Measurements from ENCODE around the gene PRDM5.
"Not testable (repeated sequence)": the region's sequence is repeated elsewhere in the genome, so short reads cannot be mapped to it uniquely, and the experiment has no call there.

The PRDM5 gene

DNA sequence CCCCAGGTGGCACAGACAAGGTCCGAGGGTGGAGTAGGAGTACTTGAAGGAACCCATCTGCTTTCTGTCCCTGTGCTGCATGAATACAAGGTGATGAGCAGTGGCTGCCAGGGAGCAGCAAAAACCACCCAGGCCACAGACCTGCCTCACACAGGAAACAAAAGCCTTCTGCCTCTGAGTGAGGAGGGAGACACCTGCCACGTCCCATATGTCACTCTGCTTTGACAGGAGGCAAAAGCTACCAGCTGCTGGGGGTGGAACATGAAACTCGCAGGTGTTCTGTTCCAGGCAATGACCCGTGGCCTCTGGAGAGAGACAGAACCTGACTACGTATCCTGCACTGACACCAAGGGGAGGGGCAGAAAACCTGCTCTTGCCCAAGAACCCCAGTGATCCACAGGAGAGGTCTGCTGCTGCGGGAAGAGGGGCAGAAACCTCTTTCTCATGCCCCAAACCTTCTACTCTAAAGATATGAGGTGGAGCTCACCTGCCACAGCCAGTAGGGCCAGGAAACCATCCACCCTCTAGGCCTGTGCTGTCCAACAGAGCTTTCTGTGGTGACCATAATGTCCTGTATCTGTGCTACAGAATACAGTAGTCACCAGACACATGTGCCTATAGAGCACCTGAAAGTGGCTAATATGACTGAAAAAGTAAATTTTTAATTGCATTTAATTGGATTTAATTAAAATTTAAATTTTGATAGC is 172.9 kb downstream of the PRDM5 start:
- no peaks in the 10 kb centered on the region for H3K4me1 Mint-ChIP-seq
- no peak overlapping the region for H3K4me3 Mint-ChIP-seq
- no peak overlapping the region for H3K27ac Mint-ChIP-seq
- peaks cover 45% of the 10 kb centered on the region for H3K36me3 Mint-ChIP-seq (ENCODE audit: low read depth)
- H3K9me3 Mint-ChIP-seq = peaks cover 27% of the 10 kb centered on the region
- TF ChIP-seq CTCF (IDR thresholded peaks at IDR 0.05; ENCODE audit: unreplicated experiment in 3 of 3) = no peak
- no peaks in the 10 kb centered on the region for H3K27me3 Mint-ChIP-seq (ENCODE audit: low read depth)

- not testable (repeated sequence) for H3K4me3 Mint-ChIP-seq; H3K9me3 Mint-ChIP-seq; H3K4me1 Mint-ChIP-seq; H3K27me3 Mint-ChIP-seq (ENCODE audit: low read depth); H3K27ac Mint-ChIP-seq
- H3K36me3 Mint-ChIP-seq (ENCODE audit: low read depth) = peaks cover 16% of the 10 kb centered on the region
These were observed 180.9 kb downstream of the PRDM5 start for GRCh38 chr4:120741636-120742035.

GRCh38 chr4:120736312-120736711 is 186.2 kb downstream of the PRDM5 start:
- TF ChIP-seq CTCF (IDR thresholded peaks at IDR 0.05; ENCODE audit: unreplicated experiment in 3 of 3) = no peak
- Mint-ChIP-seq H3K27me3 (ENCODE audit: low read depth) (no peaks in the 10 kb centered on the region), H3K27ac (no peak overlapping the region), H3K4me1 (no peaks in the 10 kb centered on the region), H3K36me3 (ENCODE audit: low read depth) (peaks cover 3% of the 10 kb centered on the region), H3K4me3 (no peak overlapping the region), H3K9me3 (no peaks in the 10 kb centered on the region)

DNA sequence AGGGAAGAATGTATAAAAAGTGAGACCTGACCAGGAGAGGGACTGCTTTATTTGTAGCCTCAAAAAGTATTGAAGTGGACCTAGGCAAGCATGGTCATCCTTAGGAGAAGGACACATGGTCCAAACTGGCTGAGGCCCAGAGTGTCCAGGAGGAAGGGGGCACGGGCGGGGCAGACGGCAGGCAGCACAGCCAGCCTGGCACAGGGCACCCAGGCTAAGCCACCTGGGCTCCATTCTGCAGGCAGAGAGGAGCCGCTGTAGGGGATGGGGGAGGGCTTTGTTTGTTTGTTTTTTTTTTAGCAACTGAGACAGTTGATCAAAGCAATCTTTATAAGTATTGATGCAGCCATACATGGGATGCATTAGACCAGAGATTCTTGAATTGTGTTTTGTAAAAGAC is 188.6 kb downstream of the PRDM5 start:
- no peak overlapping the region for H3K4me3 Mint-ChIP-seq
- no peak for TF ChIP-seq CTCF (IDR thresholded peaks at IDR 0.05; ENCODE audit: unreplicated experiment in 3 of 3)
- H3K9me3 Mint-ChIP-seq = no peaks in the 10 kb centered on the region
- no peaks in the 10 kb centered on the region for H3K4me1 Mint-ChIP-seq
- H3K36me3 Mint-ChIP-seq (ENCODE audit: low read depth) = peaks cover 4% of the 10 kb centered on the region
- no peaks in the 10 kb centered on the region for H3K27me3 Mint-ChIP-seq (ENCODE audit: low read depth)
- no peak overlapping the region for H3K27ac Mint-ChIP-seq

GRCh38 chr4:120733054-120733453 is 189.5 kb downstream of the PRDM5 start:
- H3K27ac Mint-ChIP-seq = no peak overlapping the region
- no peaks in the 10 kb centered on the region for H3K9me3 Mint-ChIP-seq
- no peaks in the 10 kb centered on the region for H3K27me3 Mint-ChIP-seq (ENCODE audit: low read depth)
- peaks cover 4% of the 10 kb centered on the region for H3K36me3 Mint-ChIP-seq (ENCODE audit: low read depth)
- no peaks in the 10 kb centered on the region for H3K4me1 Mint-ChIP-seq
- no peak overlapping the region for H3K4me3 Mint-ChIP-seq
- no peak for TF ChIP-seq CTCF (IDR thresholded peaks at IDR 0.05; ENCODE audit: unreplicated experiment in 3 of 3)

DNA sequence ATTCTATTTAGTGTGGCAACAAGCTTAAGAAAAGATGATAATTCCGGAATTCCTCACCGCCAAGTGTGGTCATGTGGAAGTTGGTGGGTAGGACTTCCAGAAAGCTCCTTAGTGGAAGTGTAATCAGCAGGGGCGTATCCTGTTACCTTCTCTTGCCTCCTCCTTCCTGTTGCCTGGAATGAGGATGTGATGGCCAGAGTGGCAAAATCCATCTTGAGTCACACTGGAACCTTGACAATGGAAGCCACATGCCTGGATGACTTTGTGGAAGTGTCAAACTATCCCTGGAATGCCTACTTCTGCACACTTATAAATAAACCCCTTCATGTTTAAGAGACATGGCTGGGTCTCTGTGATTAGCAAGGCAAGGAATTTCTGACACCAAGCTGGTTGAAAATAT is 191.0 kb downstream of the PRDM5 start:
- H3K4me1 Mint-ChIP-seq = peaks cover 6% of the 10 kb centered on the region
- no peak for TF ChIP-seq CTCF (IDR thresholded peaks at IDR 0.05; ENCODE audit: unreplicated experiment in 3 of 3)
- no peaks in the 10 kb centered on the region for H3K9me3 Mint-ChIP-seq
- no peak overlapping the region for H3K27ac Mint-ChIP-seq
- H3K4me3 Mint-ChIP-seq = no peak overlapping the region
- H3K36me3 Mint-ChIP-seq (ENCODE audit: low read depth) = peaks cover 4% of the 10 kb centered on the region
- H3K27me3 Mint-ChIP-seq (ENCODE audit: low read depth) = no peaks in the 10 kb centered on the region

All from nephron (organoid).